Stimulated activated naive CD4-positive, alpha-beta T cell treated with Interleukin-2 at 50 U/mL for 16 hours (primary cell): ENCODE data around the gene RBM20.
"Not testable (repeated sequence)": the region's sequence is repeated elsewhere in the genome, so short reads cannot be mapped to it uniquely, and the experiment has no call there.

ENCODE experiments used
- DNase-seq: peaks from one replicate; lab custom pipeline; 2025; lab: John Stamatoyannopoulos, UW

The RBM20 gene

DNA sequence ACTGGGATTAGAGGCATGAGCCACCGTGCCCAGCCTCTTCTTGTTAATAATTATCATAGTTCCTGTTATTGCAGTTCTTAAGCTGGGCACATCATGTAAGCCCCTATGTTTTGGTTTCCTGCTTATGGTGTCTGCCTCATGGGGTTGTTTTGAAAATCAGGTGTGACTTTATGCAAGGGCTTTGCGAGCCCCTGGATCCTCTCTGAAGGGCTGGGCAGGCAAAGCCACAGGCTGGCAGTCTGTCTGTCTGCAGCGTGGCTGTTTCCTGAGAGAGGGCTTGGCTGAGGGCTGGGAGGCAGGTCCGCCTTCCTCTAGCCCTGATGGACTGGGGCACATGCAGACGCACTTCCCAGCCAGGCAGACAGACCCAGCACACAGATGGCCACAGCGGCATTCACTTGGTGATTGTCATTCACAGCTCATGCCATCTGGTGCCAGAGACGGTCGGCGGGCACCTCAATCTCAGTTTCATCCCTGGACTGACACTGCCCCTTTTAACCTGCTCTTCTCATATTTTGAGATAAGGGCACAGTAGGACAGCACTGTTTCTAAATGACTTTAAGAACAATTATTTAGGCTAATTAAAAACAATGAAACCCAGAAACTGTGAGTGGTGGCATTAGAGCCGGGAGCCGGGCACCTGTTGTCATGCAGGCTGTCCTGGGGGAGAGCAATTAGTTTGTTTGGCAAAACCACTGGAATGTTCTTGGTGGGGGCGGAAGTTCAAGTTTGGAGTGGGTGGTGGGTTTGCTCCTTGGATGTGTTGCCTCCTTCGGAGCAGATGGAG is 35.5 kb downstream of the RBM20 start:
- DNase-seq: no peak

DNA sequence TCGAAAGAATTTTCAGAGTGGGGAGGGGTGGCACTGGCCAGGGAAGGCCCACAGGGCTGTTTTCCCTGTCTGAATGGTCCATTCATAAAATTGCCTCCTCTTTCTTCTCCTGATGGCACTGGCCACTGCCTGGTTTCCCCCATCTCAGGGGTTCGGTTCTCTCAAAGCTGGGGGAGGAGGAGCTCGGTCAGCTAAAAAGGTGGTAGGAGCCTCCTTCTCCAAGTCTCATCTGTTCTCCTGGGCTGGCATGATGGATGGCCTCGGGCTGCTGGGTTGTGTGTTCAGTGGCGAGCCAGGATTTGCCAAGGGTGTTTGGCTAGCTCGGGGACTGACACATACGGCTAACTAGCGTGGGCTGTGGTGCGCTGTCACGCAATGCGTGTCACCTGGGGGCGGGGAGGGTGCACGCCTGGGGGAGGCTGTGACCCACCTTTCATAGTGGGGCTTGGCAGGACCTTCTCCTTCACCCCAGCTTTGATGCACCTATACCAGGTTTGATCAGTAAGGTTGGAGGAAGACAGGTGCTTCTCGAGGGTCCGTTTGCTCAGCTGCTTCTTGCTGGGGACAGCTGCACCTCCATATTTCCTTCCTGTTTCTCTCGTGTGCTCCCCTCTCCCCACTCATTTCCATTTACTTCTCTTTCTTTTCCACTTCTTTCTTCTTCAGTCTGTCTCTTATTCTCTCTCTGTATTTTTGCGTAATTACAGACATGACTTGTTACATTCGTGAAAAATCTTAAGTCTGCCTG is 36.3 kb downstream of the RBM20 start:
- DNase-seq: no peak

DNA sequence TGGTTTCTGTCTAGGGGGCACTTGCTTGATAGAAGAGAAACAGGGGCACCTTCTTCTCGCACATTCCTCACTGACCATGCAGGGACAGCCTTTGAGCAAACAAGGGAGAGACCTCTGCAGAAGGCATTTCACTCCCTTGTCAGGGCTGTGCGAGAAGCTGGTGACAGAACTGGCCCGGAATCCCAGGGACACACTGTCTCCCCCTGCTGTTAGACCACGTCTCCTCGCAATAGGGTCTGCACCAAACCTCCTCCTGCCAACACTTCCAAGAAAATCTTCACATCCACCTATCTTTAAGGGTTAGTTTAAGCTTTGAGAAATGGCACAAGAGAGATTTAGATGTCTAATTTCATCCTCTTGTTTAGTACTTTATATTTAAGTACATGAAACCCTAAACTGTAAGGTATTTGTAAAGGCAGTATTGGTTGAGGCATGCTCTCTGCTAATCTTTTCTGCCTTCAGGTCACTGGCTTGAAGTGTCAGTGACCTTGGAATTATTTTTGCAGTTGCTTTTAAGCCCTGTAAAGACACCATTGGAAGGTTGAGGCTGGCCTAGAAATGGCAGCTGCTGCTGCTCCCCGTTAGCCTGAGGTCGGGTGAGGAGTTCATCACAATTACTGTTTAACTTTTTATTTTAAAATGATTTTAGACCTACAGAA is 37.0 kb downstream of the RBM20 start:
- DNase-seq: peak; percentile 11

DNA sequence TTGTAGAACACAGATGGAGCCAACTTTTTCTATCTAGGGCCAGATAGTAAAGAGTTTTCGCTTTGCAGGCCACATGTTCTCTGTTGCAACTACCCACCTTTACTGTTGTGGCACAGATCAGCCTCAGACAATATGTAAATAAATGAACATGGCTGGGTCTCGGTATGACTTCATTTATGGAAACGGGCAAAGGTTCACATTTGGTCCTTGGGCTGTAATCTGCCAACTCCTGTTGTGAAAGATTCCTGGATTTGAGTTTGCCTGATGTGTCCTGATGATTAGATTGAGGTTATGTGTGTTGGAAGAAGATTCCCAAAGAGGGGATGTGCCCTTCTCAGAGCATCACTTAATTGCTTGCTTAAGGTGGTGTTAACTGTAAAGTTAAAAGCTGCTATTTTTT is 38.2 kb downstream of the RBM20 start:
- DNase-seq: no peak

DNA sequence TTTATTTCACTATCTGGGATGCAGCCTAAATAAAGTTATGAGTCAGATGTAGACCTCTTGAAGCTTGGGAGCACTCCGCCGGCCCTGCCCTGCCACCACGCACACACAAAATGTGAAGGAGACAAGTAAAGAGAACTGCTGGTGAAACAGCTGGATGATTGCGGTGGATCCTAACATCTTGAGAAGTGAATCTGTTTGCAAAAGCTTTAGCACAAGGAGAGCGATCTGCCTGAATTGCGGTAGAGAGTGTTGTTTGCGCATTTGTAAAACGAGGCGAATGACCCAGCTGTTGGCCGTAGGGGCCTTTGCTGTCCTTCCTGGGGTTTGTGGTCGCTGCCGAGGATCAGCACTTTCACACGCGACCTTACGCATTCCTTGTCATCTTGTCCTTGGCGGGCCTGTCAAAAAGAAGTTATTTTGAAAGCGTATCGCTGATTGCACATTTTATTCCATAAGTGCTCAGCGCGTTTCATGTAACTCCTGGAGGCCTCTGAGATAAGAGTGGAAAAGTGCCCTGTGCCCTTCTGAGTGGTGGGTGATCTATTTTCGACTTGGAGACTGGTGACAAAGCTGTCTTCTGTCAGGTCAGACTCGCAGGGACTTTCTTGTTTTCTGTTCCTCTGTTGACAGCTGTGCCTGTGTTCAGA is 40.8 kb downstream of the RBM20 start:
- no peak for DNase-seq

DNA sequence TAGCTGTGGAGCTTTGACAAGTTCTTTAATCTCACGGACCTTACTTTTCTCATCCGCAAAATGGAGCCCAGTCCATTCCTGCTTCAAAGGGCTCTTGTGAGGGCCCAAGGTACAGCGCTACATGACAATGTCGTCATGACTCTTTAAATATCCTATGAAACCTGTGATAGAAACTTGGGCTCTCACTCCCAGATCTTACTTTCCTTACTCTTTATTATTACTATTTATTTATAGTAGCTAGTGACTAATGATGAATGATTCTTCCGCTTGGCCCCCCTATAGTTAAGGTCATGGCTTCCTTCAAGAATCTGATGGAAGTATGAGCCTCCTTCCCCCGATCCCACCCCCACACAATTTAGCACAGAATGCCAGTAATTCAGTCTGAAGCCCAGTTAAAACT is 41.9 kb downstream of the RBM20 start:
- DNase-seq: no peak

- no peak for DNase-seq
Observed at GRCh38 chr10:110686949-110687348, 42.8 kb downstream of the RBM20 start.

DNA sequence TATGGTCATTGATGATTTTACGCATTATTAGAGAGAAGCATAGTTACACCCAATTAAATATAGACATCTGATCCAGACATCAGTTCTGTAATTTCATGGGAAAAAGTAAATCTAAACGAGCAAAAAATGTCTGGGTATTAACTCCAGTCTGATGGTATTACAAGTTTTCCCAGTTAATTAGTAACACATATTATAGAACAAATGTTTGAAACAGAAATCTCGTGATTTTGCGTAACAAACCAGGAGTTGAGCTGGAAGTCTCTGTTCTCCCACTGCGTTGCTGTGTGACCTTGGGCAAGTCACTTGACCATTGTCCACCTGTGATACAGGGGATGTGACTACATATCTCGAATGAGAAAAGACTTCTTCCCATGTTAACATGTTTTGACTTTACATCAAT is 43.3 kb downstream of the RBM20 start:
- DNase-seq: no peak

- DNase-seq: no peak
Observed at GRCh38 chr10:110691139-110691538, 47.0 kb downstream of the RBM20 start.

GRCh38 chr10:110694263-110694662 is 50.1 kb downstream of the RBM20 start:
- no peak for DNase-seq

DNA sequence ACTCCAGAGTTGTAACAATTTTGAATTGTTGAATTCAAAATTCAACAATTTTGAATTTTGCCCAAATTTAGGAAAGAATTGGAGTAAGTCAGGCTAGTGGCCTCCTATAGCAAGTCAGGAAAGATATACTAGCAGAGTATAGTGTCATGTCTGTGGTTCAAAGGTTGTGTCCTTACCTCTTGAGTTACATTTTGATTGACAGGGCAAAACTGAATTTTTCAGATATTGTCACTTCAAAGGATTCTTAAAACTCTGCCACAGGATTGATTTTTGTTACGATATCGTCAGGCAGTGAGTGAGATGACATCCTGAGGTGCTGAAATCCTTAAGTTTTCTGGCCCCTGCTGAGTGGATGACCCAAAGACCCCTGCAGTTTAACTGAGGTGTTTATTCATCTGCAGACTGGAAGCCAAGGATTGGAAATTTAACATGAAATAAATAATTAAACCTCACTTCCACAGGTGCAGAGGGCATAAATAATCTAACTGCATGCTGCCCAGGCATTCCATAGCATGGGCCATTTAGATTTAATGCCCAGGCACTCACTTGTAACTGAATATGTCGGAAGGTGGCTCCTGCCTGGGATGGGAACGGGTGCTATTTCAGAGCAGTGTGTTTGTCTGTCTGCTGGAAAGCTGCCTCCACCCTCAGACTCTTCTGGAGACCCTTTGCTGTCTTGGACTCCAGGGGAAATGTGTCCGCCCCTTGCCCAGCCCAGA is 50.8 kb downstream of the RBM20 start:
- no peak for DNase-seq

- DNase-seq: no peak
Observed at GRCh38 chr10:110695539-110695886, 51.4 kb downstream of the RBM20 start.

GRCh38 chr10:110696436-110696835 is 52.3 kb downstream of the RBM20 start:
- DNase-seq: no peak

- no peak for DNase-seq
Observed at GRCh38 chr10:110698340-110698739, 54.2 kb downstream of the RBM20 start.

DNA sequence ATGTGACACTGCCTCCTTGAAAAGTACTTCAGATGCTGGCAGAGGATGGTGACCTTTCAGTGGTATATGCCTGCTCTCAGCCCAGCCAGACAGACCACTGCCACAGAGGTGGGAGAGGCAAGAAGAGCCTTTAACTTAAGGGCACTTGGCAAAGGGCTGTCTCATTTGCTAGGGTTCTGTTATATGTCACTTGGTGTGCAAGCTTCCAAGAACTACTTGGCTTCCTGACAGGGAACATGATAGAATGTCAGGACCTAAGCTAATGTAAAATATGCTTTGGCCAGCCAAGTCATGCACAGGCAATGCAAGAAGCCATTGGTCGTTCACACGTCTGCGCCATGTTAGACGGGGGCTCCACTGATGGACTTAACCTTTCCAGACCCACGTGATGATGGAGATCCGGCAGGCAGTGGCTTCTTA is 54.7 kb downstream of the RBM20 start:
- no peak for DNase-seq

DNA sequence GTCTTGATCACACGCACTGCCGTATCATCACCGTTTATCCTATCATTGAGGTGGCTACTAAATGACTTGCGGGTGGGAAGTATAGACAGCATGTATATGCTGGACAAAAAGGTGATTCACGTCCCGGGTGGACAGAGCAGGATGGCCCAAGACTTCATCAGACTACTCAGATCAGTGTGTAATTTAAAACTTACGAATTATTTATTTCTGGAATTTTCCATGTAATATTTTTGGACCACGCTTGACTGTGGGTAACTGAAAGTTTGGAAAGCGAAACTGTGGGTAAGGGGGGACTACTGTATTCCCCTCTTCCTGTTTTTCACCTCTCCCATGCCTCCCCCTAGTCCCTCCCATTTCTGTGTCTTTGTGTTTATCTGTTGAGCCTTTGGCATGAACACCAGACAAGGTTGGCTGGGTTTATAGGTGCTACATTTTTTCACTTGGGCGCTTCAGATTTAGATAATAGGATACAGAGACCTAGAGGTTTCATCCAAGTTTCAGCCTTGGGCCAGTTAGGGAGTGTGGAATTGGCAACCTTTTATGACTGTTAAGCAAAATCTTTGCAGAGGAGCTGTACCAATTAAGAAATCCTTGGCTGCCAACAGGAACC is 55.8 kb downstream of the RBM20 start:
- no peak for DNase-seq

GRCh38 chr10:110700947-110701616 is 56.9 kb downstream of the RBM20 start:
- no peak for DNase-seq

GRCh38 chr10:110701617-110701971 is 57.5 kb downstream of the RBM20 start:
- DNase-seq: no peak

- no peak for DNase-seq
Observed at GRCh38 chr10:110704070-110704469, 59.9 kb downstream of the RBM20 start.

GRCh38 chr10:110704906-110705476 is 60.9 kb downstream of the RBM20 start:
- DNase-seq: no peak

GRCh38 chr10:110705596-110705995 is 61.5 kb downstream of the RBM20 start:
- not testable (repeated sequence) for DNase-seq
